AG09309 (cell line): ENCODE results near the gene SCN3A.

Experiments
- DNase-seq: peaks from one replicate; pipeline ENCODE4 v3.0.0-alpha.2; 2010; ENCODE audit warnings: low read depth
- H3K4me3 ChIP-seq: 2 replicates; pipeline ENCODE4 v1.5.1; 2011; ENCODE audit warnings: mild to moderate bottlenecking, low read depth, low read length, moderate library complexity; ENCODE audit not compliant: control insufficient read depth
- CTCF ChIP-seq: IDR thresholded peaks from 2 replicates; pipeline ENCODE4 v1.5.1; 2011; ENCODE audit warnings: mild to moderate bottlenecking, low read depth, low read length, inconsistent platforms; ENCODE audit not compliant: insufficient read depth, control insufficient read depth; ENCODE audit errors: missing control alignments

The SCN3A gene

GRCh38 chr2:165176780-165177179, 27.1 kb downstream of the SCN3A start:
- DNase-seq = no peak
- no peak overlapping the region for H3K4me3 ChIP-seq
- no peak for TF ChIP-seq CTCF

GRCh38 chr2:165173215-165173614, 30.6 kb downstream of the SCN3A start:
- no peak for DNase-seq
- no peak for TF ChIP-seq CTCF
- no peak overlapping the region for H3K4me3 ChIP-seq

DNA sequence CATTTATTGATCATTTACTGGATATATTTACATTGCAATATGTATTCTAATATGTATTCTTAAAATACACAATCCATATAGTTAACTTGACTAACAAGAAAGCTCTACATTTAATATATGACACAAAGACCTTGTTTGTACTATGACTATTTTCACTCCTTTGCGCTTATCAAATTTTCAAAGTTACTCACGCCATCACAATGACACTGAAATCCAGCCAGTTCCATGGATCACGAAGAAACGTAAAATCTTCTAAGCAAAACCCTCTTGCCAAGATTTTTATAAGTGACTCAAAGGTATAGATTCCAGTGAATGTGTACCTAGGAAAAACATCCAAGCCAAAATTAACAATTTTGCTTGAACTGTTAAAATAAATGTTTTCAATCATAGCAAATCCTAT, 39.6 kb downstream of the SCN3A start:
- no peak overlapping the region for H3K4me3 ChIP-seq
- no peak for DNase-seq
- no peak for TF ChIP-seq CTCF

DNA sequence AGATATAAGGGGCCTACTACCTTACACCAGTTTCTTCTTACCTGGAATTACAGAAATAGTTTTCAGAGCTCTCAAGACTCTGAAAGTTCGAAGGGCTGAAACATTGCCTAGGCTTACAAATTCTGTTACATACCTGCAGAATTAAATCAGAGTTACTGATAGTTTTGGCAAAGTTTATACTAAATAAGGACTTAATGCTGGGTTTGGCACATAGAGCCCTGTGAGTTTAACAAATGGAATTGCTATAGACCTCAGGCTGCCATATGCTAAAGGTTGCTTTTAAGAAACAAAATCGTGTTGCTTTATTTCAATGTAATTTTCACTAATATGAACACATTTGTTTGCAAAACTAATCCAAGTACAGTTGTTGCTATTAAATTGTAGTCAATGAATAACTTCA, 40.1 kb downstream of the SCN3A start:
- no peak for DNase-seq
- H3K4me3 ChIP-seq = no peak overlapping the region
- no peak for TF ChIP-seq CTCF

DNA sequence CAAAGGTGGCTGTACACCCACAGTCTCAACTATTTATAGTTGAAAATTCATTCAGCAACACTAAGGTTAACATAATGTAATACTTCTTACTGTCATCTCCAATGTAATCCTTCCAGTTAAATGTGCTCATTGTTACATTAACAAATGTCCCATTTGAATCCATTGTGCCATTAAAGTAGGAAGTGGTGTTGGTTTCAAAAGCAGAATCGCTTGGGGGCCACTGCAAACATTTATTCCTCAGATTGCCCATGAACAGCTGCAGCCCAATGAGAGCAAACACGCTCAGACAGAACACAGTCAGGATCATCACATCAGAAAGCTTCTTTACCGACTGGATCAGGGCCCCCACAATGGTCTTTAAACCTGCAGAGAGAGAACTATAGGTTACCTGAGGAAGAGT, 41.4 kb downstream of the SCN3A start:
- no peak for DNase-seq
- TF ChIP-seq CTCF = no peak
- H3K4me3 ChIP-seq = no peak overlapping the region

- peak; percentile 29 for DNase-seq
- H3K4me3 ChIP-seq = no peak overlapping the region
- no peak for TF ChIP-seq CTCF
Observed at GRCh38 chr2:165161510-165161909, 42.3 kb downstream of the SCN3A start.

DNA sequence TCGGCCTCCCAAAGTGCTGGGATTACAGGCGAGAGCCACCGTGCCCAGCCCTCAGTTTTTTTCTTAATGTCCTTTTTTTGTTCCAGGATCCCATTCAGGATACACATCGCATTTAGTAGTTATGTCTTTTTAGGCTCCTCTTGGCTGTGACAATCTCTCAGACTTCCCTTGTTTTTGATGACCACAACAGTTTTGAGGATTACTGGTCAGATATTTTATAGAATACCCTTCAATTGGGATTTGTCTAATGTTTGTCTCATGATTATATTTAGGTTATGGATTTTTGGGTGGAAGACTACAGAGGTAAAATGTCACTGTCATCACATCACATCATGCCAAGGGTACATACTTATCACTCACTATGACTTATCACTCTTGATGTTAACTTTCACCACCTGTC, 46.7 kb downstream of the SCN3A start:
- no peak overlapping the region for H3K4me3 ChIP-seq
- TF ChIP-seq CTCF = no peak
- no peak for DNase-seq
